ENCODE data around the gene DCDC2C.

Gene DCDC2C

GRCh38 chr2:3776311-3776710 is 72.9 kb downstream of the DCDC2C start:
- H3K36me3 ChIP-seq (ENCODE audit: insufficient read depth): no peaks in the 10 kb centered on the region
- no peaks in the 10 kb centered on the region for H4K20me1 ChIP-seq (ENCODE audit: insufficient read depth)
- no peak overlapping the region for H3K4me2 ChIP-seq
- no peaks in the 10 kb centered on the region for H3K27me3 ChIP-seq (ENCODE audit: insufficient read depth, low read depth)
- no peak overlapping the region for H3K4me3 ChIP-seq (IDR thresholded peaks at IDR 0.05; ENCODE audit: insufficient read depth, low read depth, low read length)
- H3K4me1 ChIP-seq (ENCODE audit: low read depth, poor library complexity, severe bottlenecking): no peaks in the 10 kb centered on the region
- no peaks in the 10 kb centered on the region for H3K79me2 ChIP-seq (ENCODE audit: insufficient read depth, low read depth)
- H3K9ac ChIP-seq: no peak overlapping the region
- no peak overlapping the region for H3K27ac ChIP-seq
- TF ChIP-seq CTCF (conservative IDR thresholded peaks at IDR 0.05; ENCODE audit: low read depth, low read length): no peak
- H2AFZ ChIP-seq (ENCODE audit: low read depth): no peak overlapping the region

GRCh38 chr2:3777966-3778365 is 74.6 kb downstream of the DCDC2C start:
- Histone ChIP-seq H3K4me2 (no peak overlapping the region), H3K36me3 (ENCODE audit: insufficient read depth) (no peaks in the 10 kb centered on the region), H4K20me1 (ENCODE audit: insufficient read depth) (no peaks in the 10 kb centered on the region), H3K79me2 (ENCODE audit: insufficient read depth, low read depth) (no peaks in the 10 kb centered on the region), H3K9ac (no peak overlapping the region), H3K27ac (no peak overlapping the region), H3K27me3 (ENCODE audit: insufficient read depth, low read depth) (no peaks in the 10 kb centered on the region), H3K4me1 (ENCODE audit: low read depth, poor library complexity, severe bottlenecking) (no peaks in the 10 kb centered on the region), H2AFZ (ENCODE audit: low read depth) (no peak overlapping the region), H3K4me3 (IDR thresholded peaks at IDR 0.05; ENCODE audit: insufficient read depth, low read depth, low read length) (no peak overlapping the region)
- no peak for TF ChIP-seq CTCF (conservative IDR thresholded peaks at IDR 0.05; ENCODE audit: low read depth, low read length)

GRCh38 chr2:3778851-3779495 is 75.6 kb downstream of the DCDC2C start:
- Histone ChIP-seq H3K27ac (no peak overlapping the region), H3K79me2 (ENCODE audit: insufficient read depth, low read depth) (no peaks in the 10 kb centered on the region), H4K20me1 (ENCODE audit: insufficient read depth) (no peaks in the 10 kb centered on the region), H3K4me1 (ENCODE audit: low read depth, poor library complexity, severe bottlenecking) (no peaks in the 10 kb centered on the region), H3K27me3 (ENCODE audit: insufficient read depth, low read depth) (no peaks in the 10 kb centered on the region), H3K36me3 (ENCODE audit: insufficient read depth) (no peaks in the 10 kb centered on the region), H3K4me2 (no peak overlapping the region), H2AFZ (ENCODE audit: low read depth) (no peak overlapping the region), H3K9ac (no peak overlapping the region), H3K4me3 (IDR thresholded peaks at IDR 0.05; ENCODE audit: insufficient read depth, low read depth, low read length) (no peak overlapping the region)
- TF ChIP-seq CTCF (conservative IDR thresholded peaks at IDR 0.05; ENCODE audit: low read depth, low read length): no peak

GRCh38 chr2:3779496-3780049 is 76.2 kb downstream of the DCDC2C start:
- Histone ChIP-seq H3K4me2 (no peak overlapping the region), H4K20me1 (ENCODE audit: insufficient read depth) (no peaks in the 10 kb centered on the region), H3K9ac (no peak overlapping the region), H3K27me3 (ENCODE audit: insufficient read depth, low read depth) (no peaks in the 10 kb centered on the region), H3K36me3 (ENCODE audit: insufficient read depth) (no peaks in the 10 kb centered on the region), H2AFZ (ENCODE audit: low read depth) (no peak overlapping the region), H3K27ac (no peak overlapping the region), H3K4me3 (IDR thresholded peaks at IDR 0.05; ENCODE audit: insufficient read depth, low read depth, low read length) (no peak overlapping the region), H3K4me1 (ENCODE audit: low read depth, poor library complexity, severe bottlenecking) (no peaks in the 10 kb centered on the region), H3K79me2 (ENCODE audit: insufficient read depth, low read depth) (no peaks in the 10 kb centered on the region)
- no peak for TF ChIP-seq CTCF (conservative IDR thresholded peaks at IDR 0.05; ENCODE audit: low read depth, low read length)
